Measurements from ENCODE around the gene C1QTNF2. TPM values are rescaled to one million over a fixed set of nuclear protein-coding genes. Genes with fewer than 3 reads are reported as not detected.

Gene C1QTNF2
- total and polyA plus RNA-seq, 10 of the 15 experiments (the other 5 are each of a cell fraction or from before 2014, with no cell fraction given), result not detected

DNA sequence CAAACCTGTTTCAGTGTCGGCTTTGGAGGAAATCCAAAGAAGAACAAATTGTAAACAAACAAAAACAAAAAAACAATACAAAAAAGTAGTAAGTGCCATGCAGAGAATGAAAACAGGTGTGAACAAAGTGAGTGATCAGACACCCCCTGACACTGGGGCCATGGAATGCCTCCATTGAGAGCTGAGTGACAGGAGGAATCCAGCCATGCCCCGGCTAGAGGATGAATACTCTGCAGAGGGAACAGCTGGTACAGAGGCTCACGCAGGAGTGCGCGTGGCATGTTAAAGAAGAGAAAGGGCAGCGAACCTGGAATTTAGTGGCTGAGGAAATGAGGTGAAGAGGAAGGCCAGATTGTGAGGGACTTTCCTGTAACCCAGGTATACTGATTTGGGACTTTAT, 42.6 kb downstream of the C1QTNF2 start:
- ChIA-PET POLR2A (interaction anchor here (0.7 kb wide), 1 partner anchor 14 kb away, joined by 3 read pairs; no protein-coding TSS in a partner anchor), SMC1A (ENCODE audit: uncharacterized antibody, unreplicated experiment) (interaction anchor here (0.6 kb wide), 1 partner anchor 17 kb away, joined by 3 read pairs; no protein-coding TSS in a partner anchor), CTCF (interaction anchor here (1.0 to 1.1 kb wide), 2 partner anchors 14 to 18 kb away, joined by 3 to 5 read pairs; no protein-coding TSS in a partner anchor), RAD21 (ENCODE audit: unreplicated experiment) (interaction anchor here (1.2 kb wide), 1 partner anchor 247 kb away, joined by 4 read pairs; no protein-coding TSS in a partner anchor)
- Histone ChIP-seq H3K9me3 (replicated peaks; ENCODE audit: control insufficient read depth, insufficient read depth, low read length) (no peaks in the 10 kb centered on the region), H3K4me3 (no peak overlapping the region), H4K20me1 (ENCODE audit: control insufficient read depth, insufficient read depth) (no peaks in the 10 kb centered on the region), H3K27ac (ENCODE audit: control insufficient read depth, insufficient read depth) (no peak overlapping the region), H3K4me2 (ENCODE audit: control insufficient read depth, insufficient read depth) (no peak overlapping the region), H3K27me3 (replicated peaks in 1 of 2; ENCODE audit: control insufficient read depth in 2 of 2, insufficient read depth in 2 of 2, low read length in 1 of 2) (no peaks in the 10 kb centered on the region; a peak in 1 of 4 replicates), H2AFZ (ENCODE audit: control insufficient read depth, low read depth, low read length) (no peak overlapping the region), H3K4me1 (ENCODE audit: control insufficient read depth, insufficient read depth, low read length) (no peaks in the 10 kb centered on the region), H3K36me3 (ENCODE audit: control insufficient read depth in 2 of 2, insufficient read depth in 2 of 2, low read length in 1 of 2) (no peaks in the 10 kb centered on the region), H3K9ac (ENCODE audit: control insufficient read depth, insufficient read depth, low read length) (no peak overlapping the region), H3K79me2 (ENCODE audit: control insufficient read depth, insufficient read depth, low read length) (no peaks in the 10 kb centered on the region)
- DNase-seq (ENCODE audit: low read depth, low spot score) (no peak), FAIRE-seq (no peak), ATAC-seq (no peak)
- in situ Hi-C loops (cut with MboI) (no loop called here), intact Hi-C loops (cut with micrococcal nuclease; ENCODE audit: unreplicated experiment) (no loop called here)
- TF ChIP-seq ASH2L (IDR thresholded peaks at IDR 0.05; ENCODE audit: borderline replicate concordance, low read depth), result no peak
- TF ChIP-seq POLR2A (IDR thresholded peaks at IDR 0.05; ENCODE audit: low read depth, low read length), result no peak
- no TSS peak for BruUV-seq (replicated peaks)
- whole genome bisulfite sequencing (ENCODE audit: insufficient coverage, insufficient replicate concordance, low lambda C conversion rate, missing lambda C conversion rate), result 71% methylated on average over 6 of the region's 6 CpGs

DNA sequence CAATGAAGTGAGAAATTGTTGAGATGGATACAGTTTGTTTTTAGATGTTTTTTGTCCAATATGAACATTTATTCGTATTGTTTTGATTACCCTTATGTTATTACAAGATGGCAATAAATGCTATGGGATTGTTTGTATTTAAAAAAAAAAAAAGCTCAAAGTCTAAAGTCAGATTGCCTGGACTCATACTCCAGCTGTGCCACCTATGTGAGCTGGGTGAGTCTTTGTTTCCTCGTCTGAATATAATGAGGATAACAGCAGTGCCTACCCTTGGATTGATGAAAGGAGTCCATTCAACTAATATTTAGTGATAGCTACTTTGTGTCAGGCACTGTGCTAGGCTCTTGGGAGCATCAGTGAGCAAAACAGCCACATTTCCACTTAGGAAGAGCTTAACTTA, 43.4 kb downstream of the C1QTNF2 start:
- SMC1A ChIA-PET (ENCODE audit: uncharacterized antibody, unreplicated experiment), result no interaction called here
- 21% methylated on average over 2 of the region's 2 CpGs for WGBS (ENCODE audit: insufficient coverage, insufficient replicate concordance, low lambda C conversion rate, missing lambda C conversion rate)
- no peak overlapping the region for H2AFZ ChIP-seq (ENCODE audit: control insufficient read depth, low read depth, low read length)
- RAD21 ChIA-PET (ENCODE audit: unreplicated experiment), result interaction anchor here (0.6 to 1.2 kb wide), 2 partner anchors 180 to 246 kb away, joined by 3 to 4 read pairs; no protein-coding TSS in a partner anchor
- H3K9ac ChIP-seq (ENCODE audit: control insufficient read depth, insufficient read depth, low read length), result no peak overlapping the region
- no peaks in the 10 kb centered on the region for H3K36me3 ChIP-seq (ENCODE audit: control insufficient read depth in 2 of 2, insufficient read depth in 2 of 2, low read length in 1 of 2)
- H3K4me1 ChIP-seq (ENCODE audit: control insufficient read depth, insufficient read depth, low read length), result no peaks in the 10 kb centered on the region
- POLR2A ChIA-PET, result interaction anchor here (0.6 kb wide), 1 partner anchor 105 kb away, joined by 6 read pairs; no protein-coding TSS in a partner anchor
- H3K9me3 ChIP-seq (replicated peaks; ENCODE audit: control insufficient read depth, insufficient read depth, low read length), result no peaks in the 10 kb centered on the region
- no peak for TF ChIP-seq SMAD1 (IDR thresholded peaks at IDR 0.05; ENCODE audit: low read depth, partially characterized antibody)
- TF ChIP-seq ATF3 (IDR thresholded peaks at IDR 0.05; ENCODE audit: borderline replicate concordance, extremely low read depth, low read depth, low read length), result no peak
- no peaks in the 10 kb centered on the region; a peak in 1 of 4 replicates for H3K27me3 ChIP-seq (replicated peaks in 1 of 2; ENCODE audit: control insufficient read depth in 2 of 2, insufficient read depth in 2 of 2, low read length in 1 of 2)
- no peak overlapping the region for H3K4me2 ChIP-seq (ENCODE audit: control insufficient read depth, insufficient read depth)
- H4K20me1 ChIP-seq (ENCODE audit: control insufficient read depth, insufficient read depth), result no peaks in the 10 kb centered on the region
- H3K4me3 ChIP-seq, result no peak overlapping the region
- no peak for ATAC-seq
- no peak for DNase-seq (ENCODE audit: low read depth, low spot score)
- BruUV-seq (replicated peaks), result no TSS peak
- no peak for FAIRE-seq
- H3K27ac ChIP-seq (ENCODE audit: control insufficient read depth, insufficient read depth), result no peak overlapping the region
- no peaks in the 10 kb centered on the region for H3K79me2 ChIP-seq (ENCODE audit: control insufficient read depth, insufficient read depth, low read length)
- intact Hi-C loops (cut with micrococcal nuclease; ENCODE audit: unreplicated experiment), result no loop called here
- CTCF ChIA-PET, result interaction anchor here (1.0 to 1.2 kb wide), 3 partner anchors 14 to 116 kb away, joined by 3 to 5 read pairs (median 3); no protein-coding TSS in a partner anchor
- in situ Hi-C loops (cut with MboI), result no loop called here

Data from GM12878 (cell line).